NCI-H1092 (cell line): ENCODE data around the gene DTHD1.

Experiments
- DNase-seq: peaks from one replicate; lab custom pipeline; 2025; lab: John Stamatoyannopoulos, UW

The DTHD1 gene

DNA sequence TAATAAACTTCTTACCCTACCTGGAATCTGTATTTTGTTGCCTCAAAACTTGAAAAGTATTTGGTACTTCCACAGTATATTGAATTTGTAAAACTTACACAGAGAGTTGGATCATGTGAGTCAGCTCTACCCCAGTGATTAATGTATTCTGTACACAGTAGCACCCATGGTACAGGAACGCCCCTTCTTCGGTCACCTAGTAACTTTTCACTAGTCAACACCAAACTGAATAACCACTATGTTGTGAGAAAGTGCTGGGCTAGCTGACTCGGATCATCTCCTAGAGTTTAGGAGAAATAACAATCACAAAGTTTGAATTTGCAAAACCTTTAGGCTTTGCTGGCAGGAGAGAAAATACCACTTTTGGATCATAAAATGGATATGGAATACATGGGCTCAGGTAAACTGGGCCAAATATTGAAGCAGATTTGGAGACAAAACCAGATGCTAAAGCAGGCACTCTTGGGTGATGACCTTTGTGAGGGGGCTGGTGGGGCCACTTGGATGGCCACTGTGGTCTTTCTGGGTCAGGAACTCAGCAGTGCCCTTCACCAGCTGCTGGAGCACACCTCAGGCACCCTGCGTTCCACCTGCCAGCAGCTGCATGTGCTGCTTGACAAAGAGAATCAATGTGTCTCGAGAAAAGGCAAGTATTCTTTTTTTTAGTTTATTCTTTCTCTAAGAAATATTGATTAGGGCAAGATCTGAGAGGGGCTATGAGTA is at the start of gene DTHD1:
Gene DTHD1 (plus strand): TSS at position 233 of the 723 bp plus-strand sequence. CDS start 143 bp downstream, at position 376.
- no peak for DNase-seq

DNA sequence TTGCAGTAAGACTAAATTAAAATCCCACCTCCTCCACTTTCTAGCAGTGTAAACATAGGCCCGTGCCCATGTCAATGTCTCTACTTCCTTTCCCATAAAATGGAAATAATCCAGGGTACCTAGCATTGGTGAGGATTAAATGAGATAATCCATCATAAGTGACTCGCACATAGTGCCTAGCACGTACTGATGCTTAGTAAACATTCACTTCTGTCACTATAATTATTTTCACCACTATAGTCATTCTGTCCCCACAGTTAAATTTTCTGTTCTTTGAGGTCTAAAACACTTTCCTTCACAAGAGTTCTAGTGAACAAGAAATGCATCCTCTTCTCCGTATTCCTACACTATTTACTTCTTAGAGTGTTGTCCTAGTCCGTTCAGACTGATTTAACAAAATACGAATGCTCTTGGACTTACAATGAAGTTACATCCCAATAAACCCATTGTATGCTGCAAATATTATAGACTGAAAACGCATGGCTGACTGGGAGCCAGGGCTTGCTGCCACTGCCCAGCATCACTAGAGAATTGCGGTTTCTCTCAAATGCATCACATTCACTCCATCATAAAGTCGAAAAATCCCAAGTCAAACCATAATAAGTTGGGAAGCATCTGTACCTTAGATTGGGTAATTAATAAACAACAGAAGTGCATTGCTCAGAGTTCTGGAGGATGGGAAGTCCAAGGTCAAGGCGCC is 47.7 kb upstream of the DTHD1 start:
- no peak for DNase-seq

DNA sequence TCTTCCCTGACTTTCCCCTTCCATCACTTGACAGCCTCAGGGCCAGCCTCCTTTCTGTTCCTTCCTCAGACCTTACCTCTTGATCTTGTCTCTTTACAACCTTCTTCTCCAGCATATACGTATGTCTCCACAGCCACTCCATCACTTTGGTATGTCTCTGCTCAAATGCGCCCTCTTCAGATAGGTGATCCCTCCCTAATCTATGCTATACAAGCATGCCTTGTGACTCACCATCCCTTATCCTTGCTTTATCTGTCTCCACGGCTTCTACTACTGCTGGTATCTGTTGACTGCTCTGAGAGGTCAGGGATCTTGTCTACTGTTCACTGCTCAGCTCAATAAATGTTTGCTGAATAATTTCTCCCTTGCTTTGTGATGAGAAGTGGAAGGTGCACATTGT is 46.1 kb upstream of the DTHD1 start:
- no peak for DNase-seq

DNA sequence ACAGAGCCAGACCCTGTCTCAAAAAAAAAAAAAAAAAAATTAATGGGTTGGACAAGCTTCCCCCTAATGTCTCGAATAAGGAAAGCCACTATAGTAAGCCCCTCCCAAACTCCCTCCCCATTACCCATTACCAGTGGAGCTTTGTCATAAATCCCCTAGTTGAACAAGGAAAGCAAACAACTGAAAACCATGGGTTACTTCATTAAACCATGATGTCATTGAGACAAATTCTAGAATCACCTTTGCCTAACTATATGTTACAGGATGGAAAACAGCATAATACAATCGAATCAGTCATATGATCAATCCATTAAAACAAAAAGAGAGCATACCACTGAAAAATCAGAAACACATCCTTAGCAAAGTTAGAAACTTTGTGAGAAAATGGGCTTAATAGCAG is 45.3 kb upstream of the DTHD1 start:
- DNase-seq: no peak

DNA sequence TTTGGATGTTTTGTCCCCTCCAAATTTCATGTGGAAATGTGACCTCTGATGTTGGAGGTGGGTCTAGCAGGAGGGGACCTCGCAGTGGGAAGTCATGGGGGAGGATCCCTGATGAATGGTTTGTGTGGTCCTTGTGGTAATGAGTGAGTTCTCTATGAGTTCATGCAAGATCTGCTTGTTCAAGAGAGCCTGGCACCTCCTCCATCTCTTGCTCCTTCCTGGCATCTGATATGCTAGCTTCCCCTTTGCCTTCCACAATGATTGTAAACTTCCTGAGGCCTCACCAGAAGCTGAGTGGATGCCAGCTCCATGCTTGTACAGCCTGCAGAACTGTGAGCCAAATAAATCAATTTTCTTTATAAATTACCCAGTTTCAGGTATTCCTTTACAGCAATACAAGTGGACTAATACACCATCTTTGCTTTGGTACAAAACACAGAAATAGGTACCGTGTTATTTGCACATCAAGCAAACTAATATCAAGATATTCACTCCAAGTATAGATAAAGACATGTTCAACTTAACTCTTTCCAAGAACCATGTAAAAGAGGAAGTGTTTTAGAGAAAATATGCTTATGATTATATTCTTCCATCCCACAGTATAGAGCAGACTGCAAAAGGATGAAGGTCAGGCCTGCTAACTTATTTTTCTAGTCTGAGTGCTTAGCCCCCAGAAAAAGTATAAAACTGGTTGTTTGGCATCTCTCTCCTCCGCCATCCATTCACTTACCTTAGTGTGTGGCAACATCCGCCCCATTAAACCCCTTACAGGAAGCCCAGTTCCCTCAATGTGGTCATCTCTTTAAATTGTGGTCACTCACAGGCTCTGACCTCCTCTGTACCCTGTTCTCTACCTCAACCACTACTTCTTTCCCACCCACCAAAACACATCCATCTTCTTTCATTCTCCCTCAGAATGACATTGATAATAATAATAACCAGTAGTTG is 43.8 kb upstream of the DTHD1 start:
- DNase-seq: no peak

DNA sequence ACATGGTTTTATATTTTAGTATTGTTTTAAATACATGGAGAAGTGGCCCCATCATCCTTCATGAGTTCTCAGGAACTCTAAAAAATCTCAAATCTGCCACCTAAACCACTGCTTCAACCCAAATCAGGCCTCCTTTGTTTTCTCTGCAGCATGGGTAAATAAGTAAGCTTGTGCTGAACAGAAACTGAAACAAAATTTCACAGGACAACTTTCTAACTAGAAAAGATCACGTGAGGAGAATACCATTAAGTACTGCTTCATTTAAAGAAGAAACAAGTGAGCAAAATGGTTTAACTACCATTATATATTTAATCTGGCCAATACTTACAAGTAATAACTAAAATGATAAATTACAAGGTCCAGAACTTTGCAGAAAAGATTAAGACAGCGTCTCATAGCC is 39.6 kb upstream of the DTHD1 start:
- no peak for DNase-seq

DNA sequence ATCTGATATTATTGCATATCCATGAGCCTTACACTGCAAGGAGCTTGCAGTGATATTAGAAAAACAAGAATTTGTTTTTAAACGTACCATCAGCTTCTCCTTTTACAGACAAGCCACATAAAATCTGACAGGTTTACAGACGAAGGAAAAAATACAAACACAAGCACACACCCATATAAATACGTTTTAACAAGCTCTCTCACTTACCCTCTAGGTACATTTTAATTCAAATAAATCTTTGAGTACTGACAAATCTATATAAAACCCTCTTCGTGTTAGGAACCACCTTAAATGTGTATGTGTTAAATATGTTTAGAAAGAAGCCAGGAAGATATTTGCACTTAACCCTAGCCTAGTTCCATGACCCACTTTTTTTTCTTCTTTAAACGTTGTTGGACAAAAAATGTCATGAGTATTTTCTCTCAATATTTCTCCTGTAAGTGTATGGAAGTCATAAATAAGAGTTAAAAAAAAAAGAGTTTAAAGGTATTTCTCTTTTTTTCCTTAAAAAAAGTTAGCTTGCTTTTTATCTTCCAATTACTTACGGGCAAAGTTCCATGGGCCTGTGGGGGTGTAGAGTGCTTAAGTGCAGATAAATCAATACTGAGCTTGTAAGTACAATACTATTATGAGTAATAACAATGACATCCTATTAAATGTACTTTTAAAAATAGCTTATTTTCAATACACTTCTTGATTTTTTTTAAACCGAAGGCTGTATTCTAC is 38.6 kb upstream of the DTHD1 start:
- no peak for DNase-seq

GRCh38 chr4:36243355-36244256 is 37.8 kb upstream of the DTHD1 start:
- DNase-seq: no peak

- no peak for DNase-seq
Measured at GRCh38 chr4:36244257-36245082, 36.9 kb upstream of the DTHD1 start, which contains the start of gene ARAP2. Gene ARAP2 (minus strand): TSS chr4:36244514. CDS start chr4:36229486, 15,028 bp downstream.

DNA sequence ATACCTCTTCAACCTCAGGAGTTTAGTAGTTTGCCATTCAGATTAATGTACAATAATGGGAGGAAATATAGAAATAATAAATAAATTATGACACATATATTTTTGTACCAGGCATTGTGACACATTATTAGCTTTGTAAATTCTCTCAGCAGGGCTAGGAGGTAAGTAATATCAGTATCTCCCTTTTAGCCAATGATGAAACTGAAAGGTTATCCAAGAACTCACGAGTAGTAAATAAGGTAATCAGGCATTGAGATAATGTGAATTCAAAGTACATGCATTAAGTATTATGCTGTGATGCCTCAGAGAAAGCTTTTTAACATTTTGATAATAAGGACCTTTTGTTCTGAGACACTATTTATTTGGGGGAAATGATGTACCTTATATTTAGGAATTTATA is 31.8 kb upstream of the DTHD1 start:
- DNase-seq: no peak

- no peak for DNase-seq
Measured at GRCh38 chr4:36251983-36252382, 29.4 kb upstream of the DTHD1 start.

DNA sequence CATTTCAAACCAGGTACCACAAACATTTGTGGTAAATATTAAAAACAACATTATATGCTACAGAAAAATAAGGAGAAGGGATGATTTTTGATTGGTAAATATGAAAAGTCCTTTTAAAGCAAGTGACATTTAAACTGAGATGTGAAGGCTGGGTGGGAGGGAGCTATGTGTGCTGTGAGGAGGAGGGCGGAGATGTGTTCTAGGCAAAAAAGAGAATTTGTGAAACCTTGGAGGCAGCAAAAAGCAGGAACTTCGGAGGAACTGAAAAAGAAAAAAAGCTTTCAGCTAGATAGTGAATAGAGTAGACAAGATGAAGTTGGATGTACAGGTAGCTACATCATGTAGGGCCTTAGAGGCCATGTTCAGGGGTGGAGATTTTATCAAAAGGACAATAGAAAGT is 27.0 kb upstream of the DTHD1 start:
- DNase-seq: no peak

GRCh38 chr4:36255577-36255976 is 25.8 kb upstream of the DTHD1 start:
- DNase-seq: no peak

GRCh38 chr4:36256398-36256891 is 25.0 kb upstream of the DTHD1 start:
- no peak for DNase-seq

- no peak for DNase-seq
Measured at GRCh38 chr4:36260731-36261130, 20.7 kb upstream of the DTHD1 start.

GRCh38 chr4:36264207-36264826 is 17.1 kb upstream of the DTHD1 start:
- DNase-seq: no peak

- DNase-seq: no peak
Measured at GRCh38 chr4:36267486-36268268, 13.7 kb upstream of the DTHD1 start.

DNA sequence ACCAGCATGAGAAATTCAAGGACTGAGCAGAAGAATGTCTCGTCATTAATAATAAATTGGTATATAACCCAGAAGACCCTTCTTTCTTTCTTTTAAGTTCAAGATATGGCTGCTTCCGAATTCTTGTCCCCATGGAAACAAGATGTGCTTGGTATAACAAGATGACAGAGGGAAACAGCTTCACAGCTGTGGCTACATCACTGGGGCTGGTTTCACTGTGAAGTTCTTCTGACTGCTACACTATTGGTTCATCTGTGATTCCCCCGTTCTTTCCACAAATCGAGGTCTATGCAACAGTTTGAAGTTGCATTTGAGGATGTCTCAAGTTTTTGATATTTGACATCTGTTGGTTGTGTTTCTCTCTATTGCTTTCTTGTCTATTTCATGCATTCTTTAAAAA is 12.3 kb upstream of the DTHD1 start:
- DNase-seq: no peak
